HCT116 (cell line): Measurements from ENCODE around the gene MTHFS. TPM values are rescaled to one million over a fixed set of nuclear protein-coding genes. Genes with fewer than 3 reads are reported as not detected.

Experiments
- ATAC-seq: fragments of 200-7000 bp; cut with Tn5 transposase; 2 replicates; pipeline ENCODE4 v1.9.1; 2020; ENCODE audit warnings: mild to moderate bottlenecking, moderate library complexity
- BruUV-seq: library from RNA; stranded (reverse); fragments of 400-500 nt; replicated peaks from 2 replicates; lab custom pipeline; 2021; lab: Mats Ljungman, UMichigan
- CTCF ChIA-PET: fragments of 300-600 bp; sonication (Branson Sonifier 250); formaldehyde crosslinking; loops from one replicate; lab custom pipeline; 2021; ENCODE audit warnings: antibody characterized with exemption; lab: Charles Lee
- POLR2A ChIA-PET: fragments of 300-600, 350-600 bp; sonication (Branson Sonifier 250); formaldehyde crosslinking; loops from one replicate; lab custom pipeline; 2021; ENCODE audit warnings: antibody characterized with exemption; lab: Charles Lee
- RAD21 ChIA-PET, 2 experiments: fragments of 300-600 bp; sonication (Branson Sonifier 250); formaldehyde crosslinking; loops; one replicate each; lab custom pipeline; 2023; ENCODE audit warnings: low total read pairs in 2 of 2; ENCODE audit not compliant: uncharacterized antibody in 2 of 2, unreplicated experiment in 2 of 2, low non-redundant PET in 1 of 2; lab: Charles Lee
- DNase-seq: peaks from one replicate; pipeline ENCODE4 v3.0.0-alpha.2; 2010; ENCODE audit warnings: low read depth, low spot score
- H2AFZ ChIP-seq: fragments of 200-600 bp; shearing (Covaris generic), sonication (generic); 2 replicates; pipeline ENCODE4 v1.6.1; 2017; ENCODE audit warnings: low read depth, mixed run types, mixed read lengths, antibody characterized with exemption, low read length; ENCODE audit not compliant: poor library complexity, severe bottlenecking
- H3K27ac ChIP-seq: 2 replicates; pipeline ENCODE4 v1.5.1; 2012; ENCODE audit warnings: low read depth, low read length
- H3K27me3 ChIP-seq: fragments of 200-600 bp; sonication (generic); 2 replicates; pipeline ENCODE4 v1.6.1; 2016; ENCODE audit warnings: mixed run types, low read length, mixed read lengths; ENCODE audit not compliant: insufficient read depth
- H3K36me3 ChIP-seq, 2 experiments: fragments of 200-500 bp in 1 of 2; fragments of 200-600 bp in 1 of 2; sonication (Bioruptor generic) in 1 of 2; sonication (generic) in 1 of 2; 2 replicates each; pipeline versions ENCODE4 v1.5.1 to v1.6.1; 2014 to 2016; ENCODE audit warnings: low read length in 2 of 2, inconsistent platforms in 1 of 2, mixed read lengths in 1 of 2, mixed run types in 1 of 2; ENCODE audit not compliant: insufficient read depth in 2 of 2, control insufficient read depth in 1 of 2
- H3K4me1 ChIP-seq, 2 experiments: fragments of 200-600 bp in 1 of 2; sonication (generic) in 1 of 2; 2 replicates each; pipeline versions ENCODE4 v1.5.1 to v1.6.1; 2012 to 2017; ENCODE audit warnings: low read length in 2 of 2, inconsistent platforms in 1 of 2, mild to moderate bottlenecking in 1 of 2, mixed read lengths in 1 of 2, mixed run types in 1 of 2, moderate library complexity in 1 of 2; ENCODE audit not compliant: insufficient read depth in 2 of 2, control insufficient read depth in 1 of 2
- H3K4me2 ChIP-seq: fragments of 200-600 bp; sonication (generic); 2 replicates; pipeline ENCODE4 v1.6.1; 2017; ENCODE audit warnings: mixed run types, low read length, mixed read lengths
- H3K4me3 ChIP-seq, 2 experiments: fragments of 200-600 bp in 1 of 2; sonication (generic) in 1 of 2; replicated peaks in 1 of 2; 2 replicates each; pipeline ENCODE4 v1.5.1; 2011 to 2016; ENCODE audit warnings: low read length in 2 of 2, control low read depth in 1 of 2, low read depth in 1 of 2, mild to moderate bottlenecking in 1 of 2, mixed read lengths in 1 of 2, mixed run types in 1 of 2
- H3K79me2 ChIP-seq: fragments of 200-600 bp; sonication (generic); 2 replicates; pipeline ENCODE4 v1.6.1; 2017; ENCODE audit warnings: mild to moderate bottlenecking, mixed run types, low read length, moderate library complexity, mixed read lengths; ENCODE audit not compliant: insufficient read depth
- H3K9ac ChIP-seq: fragments of 200-600 bp; sonication (generic); 2 replicates; pipeline ENCODE4 v1.6.1; 2016; ENCODE audit warnings: low read length, mixed read lengths
- H3K9me2 ChIP-seq: fragments of 200-600 bp; sonication (generic), shearing (Covaris generic); 2 replicates; pipeline ENCODE4 v1.6.1; 2017; ENCODE audit warnings: mixed run types, mild to moderate bottlenecking, moderate library complexity; ENCODE audit not compliant: insufficient read depth
- H3K9me3 ChIP-seq, 2 experiments: fragments of 200-500 bp in 1 of 2; fragments of 200-600 bp in 1 of 2; sonication (Bioruptor generic) in 1 of 2; sonication (generic) in 1 of 2; 2 replicates each; pipeline ENCODE4 v1.6.1; 2014 to 2017; ENCODE audit warnings: low read length in 2 of 2, mixed read lengths in 2 of 2, inconsistent platforms in 1 of 2, low read depth in 1 of 2, mild to moderate bottlenecking in 1 of 2, mixed run types in 1 of 2, moderate library complexity in 1 of 2; ENCODE audit not compliant: control insufficient read depth in 1 of 2, insufficient read depth in 1 of 2
- H4K20me1 ChIP-seq: fragments of 200-600 bp; sonication (generic), shearing (Covaris generic); 2 replicates; pipeline ENCODE4 v1.6.1; 2017; ENCODE audit warnings: mixed run types, mild to moderate bottlenecking, moderate library complexity; ENCODE audit not compliant: insufficient read depth
- CBX3 ChIP-seq: IDR thresholded peaks from 2 replicates; pipeline ENCODE4 v1.6.1; 2012; ENCODE audit warnings: low read depth
- ELF1 ChIP-seq: IDR thresholded peaks from 2 replicates; pipeline ENCODE4 v1.6.1; 2012; ENCODE audit warnings: low read depth, borderline replicate concordance
- JUND ChIP-seq: IDR thresholded peaks from 2 replicates; pipeline ENCODE4 v1.6.1; 2012
- POLR2A ChIP-seq: IDR thresholded peaks from 2 replicates; pipeline ENCODE4 v1.7.0; 2011; ENCODE audit warnings: borderline replicate concordance; ENCODE audit not compliant: insufficient read depth, insufficient read length; ENCODE audit errors: extremely low read depth
- POLR2AphosphoS5 ChIP-seq: IDR thresholded peaks from 2 replicates; pipeline ENCODE4 v1.6.1; 2011; ENCODE audit warnings: mild to moderate bottlenecking, low read depth, low read length, moderate library complexity
- RAD21 ChIP-seq: IDR thresholded peaks from 2 replicates; pipeline ENCODE4 v1.6.1; 2012; ENCODE audit warnings: low read depth, mild to moderate bottlenecking
- SP1 ChIP-seq: IDR thresholded peaks from 2 replicates; pipeline ENCODE4 v1.6.1; 2012; ENCODE audit warnings: low read depth
- TCF7L2 ChIP-seq: IDR thresholded peaks from 2 replicates; pipeline ENCODE4 v1.7.0; 2011; ENCODE audit warnings: borderline replicate concordance, inconsistent platforms; ENCODE audit not compliant: insufficient read depth, insufficient read length; ENCODE audit errors: extremely low read depth
- YY1 ChIP-seq: IDR thresholded peaks from 2 replicates; pipeline ENCODE4 v1.6.1; 2011; ENCODE audit warnings: low read length, low read depth, moderate library complexity, mild to moderate bottlenecking; ENCODE audit not compliant: insufficient replicate concordance; ENCODE audit errors: extremely low read depth
- intact Hi-C: fragments of 100-400 bp; cut with micrococcal nuclease; formaldehyde crosslinking; loops from 2 replicates; pipeline ENCODE4 v1.10.0; 2022
- total RNA-seq: library from RNA; stranded (reverse); gene quantifications from one replicate; pipeline ENCODE4 v1.2.1, GENCODE V29; 2021; ENCODE audit not compliant: unreplicated experiment
- TF ChIP-seq, protein P1 (sequence below), 3 experiments: fragments of 200-600 bp in 1 of 3; sonication (generic) in 1 of 3; IDR thresholded peaks in 2 of 3; conservative IDR thresholded peaks in 1 of 3; 2 replicates each; pipeline ENCODE4 v1.5.1; 2012 to 2017; ENCODE audit warnings: low read depth in 2 of 3, low read length in 2 of 3, antibody characterized with exemption in 1 of 3, borderline replicate concordance in 1 of 3, control low read depth in 1 of 3, mild to moderate bottlenecking in 1 of 3, mixed read lengths in 1 of 3, mixed run types in 1 of 3, moderate library complexity in 1 of 3; ENCODE audit not compliant: insufficient read depth in 1 of 3
- TF ChIP-seq, protein P2 (sequence below): IDR thresholded peaks from 2 replicates; pipeline ENCODE4 v1.6.1; 2012
- TF ChIP-seq, protein P3 (sequence below): IDR thresholded peaks from 2 replicates; pipeline ENCODE4 v1.6.1; 2011; ENCODE audit warnings: mild to moderate bottlenecking, low read length, moderate library complexity; ENCODE audit not compliant: insufficient replicate concordance; ENCODE audit errors: extremely low read depth

Gene MTHFS
- total RNA-seq, 1 experiment from 2014 or later: 30.5 TPM

DNA sequence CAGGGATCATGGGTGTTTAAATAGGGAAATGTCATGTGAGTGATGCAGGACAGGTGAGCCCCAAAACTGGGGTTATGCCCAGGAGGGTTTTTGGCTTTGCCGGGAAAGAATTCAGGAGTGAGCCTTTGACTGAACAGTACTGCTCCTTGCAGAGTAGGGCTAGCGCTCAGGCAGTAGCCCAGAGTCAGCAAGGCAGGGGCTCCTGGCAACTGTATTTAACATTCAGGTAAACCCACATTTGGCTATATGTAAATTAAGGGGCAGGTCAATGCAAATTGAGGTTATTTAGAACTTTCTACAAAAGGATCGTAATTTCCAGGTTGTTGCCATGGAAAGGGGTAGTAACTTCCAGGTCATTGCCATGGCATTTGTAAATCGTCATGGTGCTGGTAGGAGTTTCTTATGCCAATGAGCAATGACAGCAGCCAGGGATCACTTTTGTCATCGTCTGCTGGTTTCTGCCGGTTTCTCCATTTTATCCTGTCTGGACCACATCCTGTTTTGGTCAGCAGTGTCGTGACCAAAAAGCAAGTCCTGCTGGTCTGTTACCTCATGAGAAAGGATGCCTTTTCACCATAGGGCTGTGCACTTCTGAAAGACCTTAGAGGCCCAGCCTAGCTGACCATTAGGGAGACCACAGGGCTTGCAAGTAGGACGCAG is 24.3 kb downstream of the MTHFS start (continued):
- TF ChIP-seq, protein P1, sequence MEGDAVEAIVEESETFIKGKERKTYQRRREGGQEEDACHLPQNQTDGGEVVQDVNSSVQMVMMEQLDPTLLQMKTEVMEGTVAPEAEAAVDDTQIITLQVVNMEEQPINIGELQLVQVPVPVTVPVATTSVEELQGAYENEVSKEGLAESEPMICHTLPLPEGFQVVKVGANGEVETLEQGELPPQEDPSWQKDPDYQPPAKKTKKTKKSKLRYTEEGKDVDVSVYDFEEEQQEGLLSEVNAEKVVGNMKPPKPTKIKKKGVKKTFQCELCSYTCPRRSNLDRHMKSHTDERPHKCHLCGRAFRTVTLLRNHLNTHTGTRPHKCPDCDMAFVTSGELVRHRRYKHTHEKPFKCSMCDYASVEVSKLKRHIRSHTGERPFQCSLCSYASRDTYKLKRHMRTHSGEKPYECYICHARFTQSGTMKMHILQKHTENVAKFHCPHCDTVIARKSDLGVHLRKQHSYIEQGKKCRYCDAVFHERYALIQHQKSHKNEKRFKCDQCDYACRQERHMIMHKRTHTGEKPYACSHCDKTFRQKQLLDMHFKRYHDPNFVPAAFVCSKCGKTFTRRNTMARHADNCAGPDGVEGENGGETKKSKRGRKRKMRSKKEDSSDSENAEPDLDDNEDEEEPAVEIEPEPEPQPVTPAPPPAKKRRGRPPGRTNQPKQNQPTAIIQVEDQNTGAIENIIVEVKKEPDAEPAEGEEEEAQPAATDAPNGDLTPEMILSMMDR (IDR thresholded peaks at IDR 0.05 in 2 of 3, conservative IDR thresholded peaks at IDR 0.05 in 1 of 3; ENCODE audit: borderline replicate concordance in 1 of 3, insufficient read depth in 1 of 3, low read depth in 2 of 3, low read length in 2 of 3): no peak
- no peak for TF ChIP-seq POLR2AphosphoS5

DNA sequence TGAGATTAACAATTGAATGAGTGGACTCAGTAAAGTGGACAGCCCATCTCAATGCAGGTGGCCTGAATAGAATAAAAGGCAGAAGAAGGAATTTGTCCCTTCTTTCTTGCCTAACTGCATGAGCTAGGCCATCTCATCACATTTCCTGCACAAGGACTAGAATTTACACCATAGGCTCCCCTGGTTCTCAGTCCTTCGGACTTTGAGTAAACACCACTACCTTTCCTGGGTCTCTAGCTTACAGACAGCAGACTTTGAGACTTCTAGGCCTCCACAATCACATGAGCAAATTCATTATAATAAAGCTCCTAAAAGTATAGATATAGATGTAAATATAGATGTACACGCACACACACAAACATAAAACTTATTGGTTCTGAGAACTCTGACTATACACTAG is 28.3 kb downstream of the MTHFS start:
- ChIA-PET CTCF (interaction anchor here (1.1 to 1.9 kb wide), 3 partner anchors 10 to 15 kb away, joined by 3 to 8 read pairs (median 6); no protein-coding TSS in a partner anchor), RAD21 (no interaction called here), POLR2A (no interaction called here)
- H3K27me3 ChIP-seq: no peaks in the 10 kb centered on the region
- ATAC-seq: no peak
- no peaks in the 10 kb centered on the region for H4K20me1 ChIP-seq
- H3K27ac ChIP-seq: no peak overlapping the region
- no peaks in the 10 kb centered on the region for H3K9me2 ChIP-seq
- peaks cover 0 to 2% of the 10 kb centered on the region in 2 experiments; a peak in 2 of 4 replicates for H3K36me3 ChIP-seq
- H3K4me1 ChIP-seq: peaks cover 0 to under 1% of the 10 kb centered on the region in 2 experiments; a peak in 1 of 4 replicates
- BruUV-seq: no TSS peak
- no peak overlapping the region for H3K9ac ChIP-seq
- no peak overlapping the region for H3K4me3 ChIP-seq
- no peak overlapping the region for H3K4me2 ChIP-seq
- no peaks in the 10 kb centered on the region for H3K9me3 ChIP-seq
- H2AFZ ChIP-seq: no peak overlapping the region
- H3K79me2 ChIP-seq: peaks cover 13% of the 10 kb centered on the region
- DNase-seq: no peak
- intact Hi-C loops: no loop called here
- TF ChIP-seq SP1 (no peak), ELF1 (no peak), JUND (no peak), CBX3 (no peak), YY1 (no peak), TCF7L2 (no peak), RAD21 (no peak), POLR2A (no peak)
- TF ChIP-seq, protein P2, sequence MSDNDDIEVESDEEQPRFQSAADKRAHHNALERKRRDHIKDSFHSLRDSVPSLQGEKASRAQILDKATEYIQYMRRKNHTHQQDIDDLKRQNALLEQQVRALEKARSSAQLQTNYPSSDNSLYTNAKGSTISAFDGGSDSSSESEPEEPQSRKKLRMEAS: no peak
- TF ChIP-seq, protein P3, sequence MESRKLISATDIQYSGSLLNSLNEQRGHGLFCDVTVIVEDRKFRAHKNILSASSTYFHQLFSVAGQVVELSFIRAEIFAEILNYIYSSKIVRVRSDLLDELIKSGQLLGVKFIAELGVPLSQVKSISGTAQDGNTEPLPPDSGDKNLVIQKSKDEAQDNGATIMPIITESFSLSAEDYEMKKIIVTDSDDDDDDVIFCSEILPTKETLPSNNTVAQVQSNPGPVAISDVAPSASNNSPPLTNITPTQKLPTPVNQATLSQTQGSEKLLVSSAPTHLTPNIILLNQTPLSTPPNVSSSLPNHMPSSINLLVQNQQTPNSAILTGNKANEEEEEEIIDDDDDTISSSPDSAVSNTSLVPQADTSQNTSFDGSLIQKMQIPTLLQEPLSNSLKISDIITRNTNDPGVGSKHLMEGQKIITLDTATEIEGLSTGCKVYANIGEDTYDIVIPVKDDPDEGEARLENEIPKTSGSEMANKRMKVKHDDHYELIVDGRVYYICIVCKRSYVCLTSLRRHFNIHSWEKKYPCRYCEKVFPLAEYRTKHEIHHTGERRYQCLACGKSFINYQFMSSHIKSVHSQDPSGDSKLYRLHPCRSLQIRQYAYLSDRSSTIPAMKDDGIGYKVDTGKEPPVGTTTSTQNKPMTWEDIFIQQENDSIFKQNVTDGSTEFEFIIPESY: no peak
- TF ChIP-seq, protein P1 (IDR thresholded peaks at IDR 0.05 in 2 of 3, conservative IDR thresholded peaks at IDR 0.05 in 1 of 3; ENCODE audit: borderline replicate concordance in 1 of 3, insufficient read depth in 1 of 3, low read depth in 2 of 3, low read length in 2 of 3): no peak
